ENCODE measurements around the gene PPP1CA. TPM values are rescaled to one million over a fixed set of nuclear protein-coding genes. Genes with fewer than 3 reads are reported as not detected.

The PPP1CA gene
- total RNA-seq, 1 donor from 2014 or later = 163 TPM

- H3K27ac Mint-ChIP-seq (ENCODE audit: unreplicated experiment) = no peak overlapping the region
- H3K4me3 Mint-ChIP-seq (ENCODE audit: unreplicated experiment) = peak overlapping the region; percentile 34
- no peaks in the 10 kb centered on the region for H3K36me3 Mint-ChIP-seq (ENCODE audit: unreplicated experiment)
- no peaks in the 10 kb centered on the region for H3K9me3 Mint-ChIP-seq (ENCODE audit: unreplicated experiment)
- H3K4me1 Mint-ChIP-seq (ENCODE audit: low read depth, unreplicated experiment) = peaks cover 15% of the 10 kb centered on the region
- no peak for TF ChIP-seq CTCF (IDR thresholded peaks at IDR 0.05; ENCODE audit: partially characterized antibody, unreplicated experiment)
- H3K27me3 Mint-ChIP-seq (ENCODE audit: unreplicated experiment) = peaks cover 13% of the 10 kb centered on the region
- DNase-seq = no peak
These were observed 14.1 kb downstream of the PPP1CA start for GRCh38 chr11:67387518-67387917.

- TF ChIP-seq CTCF (IDR thresholded peaks at IDR 0.05; ENCODE audit: partially characterized antibody, unreplicated experiment) = no peak
- peaks cover 14% of the 10 kb centered on the region for H3K4me1 Mint-ChIP-seq (ENCODE audit: low read depth, unreplicated experiment)
- no peaks in the 10 kb centered on the region for H3K9me3 Mint-ChIP-seq (ENCODE audit: unreplicated experiment)
- no peak overlapping the region for H3K4me3 Mint-ChIP-seq (ENCODE audit: unreplicated experiment)
- H3K27me3 Mint-ChIP-seq (ENCODE audit: unreplicated experiment) = peaks cover 13% of the 10 kb centered on the region
- no peak overlapping the region for H3K27ac Mint-ChIP-seq (ENCODE audit: unreplicated experiment)
- H3K36me3 Mint-ChIP-seq (ENCODE audit: unreplicated experiment) = no peaks in the 10 kb centered on the region
- no peak for DNase-seq
These were observed 14.6 kb downstream of the PPP1CA start for GRCh38 chr11:67387069-67387468.

- H3K27ac Mint-ChIP-seq (ENCODE audit: unreplicated experiment) = no peak overlapping the region
- H3K27me3 Mint-ChIP-seq (ENCODE audit: unreplicated experiment) = peaks cover 17% of the 10 kb centered on the region
- H3K4me3 Mint-ChIP-seq (ENCODE audit: unreplicated experiment) = no peak overlapping the region
- no peak for TF ChIP-seq CTCF (IDR thresholded peaks at IDR 0.05; ENCODE audit: partially characterized antibody, unreplicated experiment)
- DNase-seq = no peak
- H3K36me3 Mint-ChIP-seq (ENCODE audit: unreplicated experiment) = no peaks in the 10 kb centered on the region
- no peaks in the 10 kb centered on the region for H3K9me3 Mint-ChIP-seq (ENCODE audit: unreplicated experiment)
- H3K4me1 Mint-ChIP-seq (ENCODE audit: low read depth, unreplicated experiment) = peaks cover 14% of the 10 kb centered on the region
These were observed 16.7 kb downstream of the PPP1CA start for GRCh38 chr11:67384851-67385366.

GRCh38 chr11:67382276-67383136 lies 19.2 kb downstream of the PPP1CA start:
- DNase-seq = peak; percentile 88
- Mint-ChIP-seq H3K9me3 (ENCODE audit: unreplicated experiment) (no peaks in the 10 kb centered on the region), H3K27ac (ENCODE audit: unreplicated experiment) (no peak overlapping the region), H3K27me3 (ENCODE audit: unreplicated experiment) (peaks cover 15% of the 10 kb centered on the region), H3K4me3 (ENCODE audit: unreplicated experiment) (no peak overlapping the region), H3K36me3 (ENCODE audit: unreplicated experiment) (no peaks in the 10 kb centered on the region), H3K4me1 (ENCODE audit: low read depth, unreplicated experiment) (peaks cover 4% of the 10 kb centered on the region)
- peak; percentile 88 for TF ChIP-seq CTCF (IDR thresholded peaks at IDR 0.05; ENCODE audit: partially characterized antibody, unreplicated experiment)

Measured in glutamatergic neuron (in vitro differentiated cells).